Panc1 (cell line): Measurements from ENCODE around the gene SIAH3.

ENCODE experiments used
- CTCF ChIP-seq: fragments of 450-650 bp; IDR thresholded peaks from 2 replicates; pipeline ENCODE4 v1.5.1; 2017; ENCODE audit warnings: mild to moderate bottlenecking
- POLR2AphosphoS5 ChIP-seq: IDR thresholded peaks from 2 replicates; pipeline ENCODE4 v1.6.1; 2012; ENCODE audit warnings: mild to moderate bottlenecking, low read depth, low read length, moderate library complexity
- TF ChIP-seq, protein P1 (sequence below), 2 experiments: IDR thresholded peaks; 2 replicates each; pipeline ENCODE4 v1.6.1; 2011 to 2012; ENCODE audit warnings: low read depth in 2 of 2, control low read depth in 1 of 2, low read length in 1 of 2, mild to moderate bottlenecking in 1 of 2, moderate library complexity in 1 of 2; ENCODE audit not compliant: insufficient read depth in 1 of 2

DNA sequence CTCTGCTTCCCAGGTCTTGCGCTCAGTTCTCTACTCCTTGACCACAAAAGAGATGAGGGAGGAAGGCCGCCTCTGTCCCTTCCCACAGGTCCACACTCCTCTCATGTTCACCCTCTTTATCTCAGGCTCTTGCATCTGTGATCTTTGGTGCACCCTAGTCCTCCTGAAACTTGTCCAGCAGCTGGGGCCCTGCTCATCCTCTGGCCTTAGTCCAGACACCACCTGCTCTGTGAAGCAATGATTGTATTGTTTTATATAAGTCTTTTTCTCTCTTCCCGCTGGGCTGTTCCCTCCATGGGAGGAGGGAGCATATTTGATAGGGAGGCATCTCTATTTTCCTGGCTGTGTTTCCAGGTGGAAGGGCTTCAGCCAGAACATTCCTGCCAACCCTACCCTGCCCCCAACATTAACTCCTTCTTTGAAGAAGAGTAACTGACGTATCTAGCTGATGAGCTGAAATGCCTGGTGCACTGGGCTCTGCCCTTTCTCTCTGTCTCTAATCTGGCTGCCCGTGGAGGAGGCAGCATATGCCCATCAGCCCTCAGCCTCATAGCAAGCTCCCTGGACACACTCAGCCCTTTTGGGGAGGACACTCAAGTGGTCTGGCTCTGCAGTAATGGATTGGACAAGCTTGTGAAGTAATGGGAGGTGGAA, 38.2 kb upstream of the SIAH3 start:
- TF ChIP-seq CTCF (no peak), POLR2AphosphoS5 (no peak)
- TF ChIP-seq, protein P1, sequence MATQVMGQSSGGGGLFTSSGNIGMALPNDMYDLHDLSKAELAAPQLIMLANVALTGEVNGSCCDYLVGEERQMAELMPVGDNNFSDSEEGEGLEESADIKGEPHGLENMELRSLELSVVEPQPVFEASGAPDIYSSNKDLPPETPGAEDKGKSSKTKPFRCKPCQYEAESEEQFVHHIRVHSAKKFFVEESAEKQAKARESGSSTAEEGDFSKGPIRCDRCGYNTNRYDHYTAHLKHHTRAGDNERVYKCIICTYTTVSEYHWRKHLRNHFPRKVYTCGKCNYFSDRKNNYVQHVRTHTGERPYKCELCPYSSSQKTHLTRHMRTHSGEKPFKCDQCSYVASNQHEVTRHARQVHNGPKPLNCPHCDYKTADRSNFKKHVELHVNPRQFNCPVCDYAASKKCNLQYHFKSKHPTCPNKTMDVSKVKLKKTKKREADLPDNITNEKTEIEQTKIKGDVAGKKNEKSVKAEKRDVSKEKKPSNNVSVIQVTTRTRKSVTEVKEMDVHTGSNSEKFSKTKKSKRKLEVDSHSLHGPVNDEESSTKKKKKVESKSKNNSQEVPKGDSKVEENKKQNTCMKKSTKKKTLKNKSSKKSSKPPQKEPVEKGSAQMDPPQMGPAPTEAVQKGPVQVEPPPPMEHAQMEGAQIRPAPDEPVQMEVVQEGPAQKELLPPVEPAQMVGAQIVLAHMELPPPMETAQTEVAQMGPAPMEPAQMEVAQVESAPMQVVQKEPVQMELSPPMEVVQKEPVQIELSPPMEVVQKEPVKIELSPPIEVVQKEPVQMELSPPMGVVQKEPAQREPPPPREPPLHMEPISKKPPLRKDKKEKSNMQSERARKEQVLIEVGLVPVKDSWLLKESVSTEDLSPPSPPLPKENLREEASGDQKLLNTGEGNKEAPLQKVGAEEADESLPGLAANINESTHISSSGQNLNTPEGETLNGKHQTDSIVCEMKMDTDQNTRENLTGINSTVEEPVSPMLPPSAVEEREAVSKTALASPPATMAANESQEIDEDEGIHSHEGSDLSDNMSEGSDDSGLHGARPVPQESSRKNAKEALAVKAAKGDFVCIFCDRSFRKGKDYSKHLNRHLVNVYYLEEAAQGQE (IDR thresholded peaks at IDR 0.05; ENCODE audit: insufficient read depth in 1 of 2, low read depth in 2 of 2, low read length in 1 of 2): no peak
